Stomach (tissue), 4 donors: Measurements from ENCODE around the gene TBC1D3I.
"Not testable (repeated sequence)": the region's sequence is repeated elsewhere in the genome, so short reads cannot be mapped to it uniquely, and the experiment has no call there.

Experiments used
- CTCF ChIP-seq, 7 experiments: fragments of 450-650 bp in 4 of 7; fragments of 200-600 bp in 3 of 7; sonication (generic) in 3 of 7; IDR thresholded peaks; one replicate each; pipeline ENCODE4 v1.5.1; 2016 to 2019; ENCODE audit warnings: antibody characterized with exemption in 7 of 7, control low read depth in 2 of 7, mild to moderate bottlenecking in 1 of 7
- EP300 ChIP-seq: sonication (generic); formaldehyde crosslinking; IDR thresholded peaks from one replicate; pipeline ENCODE4 v1.6.1; 2017; ENCODE audit warnings: antibody characterized with exemption
- POLR2A ChIP-seq, 4 donors: fragments of 450-650 bp; IDR thresholded peaks; one replicate each; pipeline ENCODE4 v1.6.1; 2016; ENCODE audit warnings: antibody characterized with exemption in 4 of 4, control low read depth in 2 of 4, mild to moderate bottlenecking in 1 of 4, moderate library complexity in 1 of 4

- not testable (repeated sequence) for TF ChIP-seq CTCF (IDR thresholded peaks at IDR 0.05); POLR2A (IDR thresholded peaks at IDR 0.05); EP300
Measured at GRCh38 chr17:36284219-36284618, 19.8 kb upstream of the TBC1D3I start.
